HG03575 (cell line): ENCODE results near the gene MYCT1.

Source experiments
- ATAC-seq: cut with Tn5 transposase; IDR thresholded peaks from one replicate; pipeline ENCODE4 v1.9.1; 2021; ENCODE audit not compliant: unreplicated experiment, insufficient number of reproducible peaks, low FRiP score; ENCODE audit errors: extremely low read depth

The MYCT1 gene

GRCh38 chr6:152705327-152705726 lies 7.6 kb downstream of the MYCT1 start:
- ATAC-seq = no peak

DNA sequence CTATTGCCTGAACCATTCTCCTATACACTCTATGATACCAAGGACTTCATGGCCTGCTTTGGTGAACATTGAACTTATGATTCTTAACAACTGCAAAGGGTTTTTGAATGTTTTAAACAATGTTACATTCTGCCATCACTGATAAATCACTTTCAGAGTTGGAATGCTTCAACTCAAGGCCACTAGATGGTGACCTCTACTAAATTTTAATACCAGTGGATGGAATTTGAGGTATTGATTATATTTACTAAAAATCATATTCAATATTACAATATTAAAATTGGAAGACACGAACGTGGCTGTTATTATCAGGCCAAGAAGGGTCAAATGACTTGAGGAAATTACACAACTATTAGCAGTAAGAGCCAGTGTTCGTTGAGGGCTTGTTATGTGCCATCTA lies 18.6 kb downstream of the MYCT1 start:
- no peak for ATAC-seq

DNA sequence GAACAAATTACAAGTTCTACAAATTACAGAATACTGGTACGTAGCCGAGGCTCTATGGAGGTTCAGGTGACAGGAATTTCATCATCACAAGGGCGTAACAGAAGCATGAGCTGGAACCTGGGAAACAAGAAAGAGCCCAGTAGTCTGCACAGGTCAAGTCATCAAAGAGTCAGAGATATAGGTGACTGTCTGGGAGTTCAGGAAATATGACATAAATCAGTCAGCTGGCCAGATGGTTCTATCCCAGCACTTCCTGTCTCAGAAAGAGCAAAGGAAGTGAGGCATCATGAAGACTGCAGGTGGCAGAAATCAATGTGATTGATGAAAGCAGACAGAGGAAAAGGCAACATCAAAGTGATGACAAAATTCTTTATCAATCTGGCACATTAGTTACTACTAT lies 23.3 kb downstream of the MYCT1 start:
- no peak for ATAC-seq

- ATAC-seq = no peak
These were observed 24.3 kb downstream of the MYCT1 start for GRCh38 chr6:152721956-152722355.

DNA sequence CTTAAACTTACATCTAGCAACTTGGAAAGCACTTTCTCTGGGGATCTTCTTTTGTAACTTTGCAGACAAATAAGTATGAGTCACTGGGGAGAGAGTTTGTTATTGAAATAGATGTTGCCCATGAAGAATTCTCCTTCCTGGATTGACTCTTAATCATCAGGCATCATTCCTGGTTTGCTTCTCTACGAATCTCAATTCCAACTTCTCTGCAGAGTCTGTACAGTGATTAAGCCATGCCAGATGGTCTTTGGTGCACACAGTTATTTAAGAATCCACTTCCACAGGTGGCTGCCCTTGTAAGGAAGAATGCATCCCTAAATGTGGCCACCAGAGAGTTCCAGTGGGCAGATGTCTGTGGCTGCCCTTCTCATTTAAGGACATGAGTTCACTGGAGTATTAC lies 25.7 kb downstream of the MYCT1 start:
- no peak for ATAC-seq

- ATAC-seq = no peak
These were observed 28.6 kb downstream of the MYCT1 start for GRCh38 chr6:152726313-152726712.

- ATAC-seq = no peak
These were observed 29.8 kb downstream of the MYCT1 start for GRCh38 chr6:152727507-152727906.

- ATAC-seq = no peak
These were observed 36.9 kb downstream of the MYCT1 start for GRCh38 chr6:152734630-152735029.

DNA sequence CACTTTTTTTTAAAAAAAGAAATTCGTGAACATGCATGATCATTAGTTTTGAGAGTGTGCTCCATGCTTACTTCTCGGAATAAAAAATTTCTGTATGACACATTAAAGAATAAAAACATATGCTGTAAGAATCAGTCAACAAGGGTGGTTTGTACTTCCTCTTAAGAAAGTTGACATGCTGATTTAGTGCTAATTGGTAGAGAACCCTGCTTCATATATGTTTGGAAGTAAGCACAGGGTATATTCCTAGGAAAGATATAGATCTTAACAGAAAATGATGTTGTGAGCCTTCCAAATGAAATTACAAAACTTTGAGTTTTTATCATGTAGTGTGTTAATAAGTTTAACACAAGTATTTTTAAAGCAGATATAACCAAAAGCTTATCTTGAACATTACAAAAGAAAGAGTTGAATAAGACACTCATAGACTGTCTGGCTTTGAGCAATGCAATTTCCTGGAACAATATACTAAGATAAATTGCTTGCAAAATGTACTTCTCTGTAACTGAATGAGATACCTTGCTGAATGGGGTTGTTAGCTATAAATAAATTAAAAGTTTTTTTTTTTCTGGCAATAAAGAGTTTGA lies 39.1 kb downstream of the MYCT1 start:
- ATAC-seq = no peak

- no peak for ATAC-seq
These were observed 47.9 kb downstream of the MYCT1 start for GRCh38 chr6:152745509-152746171.

DNA sequence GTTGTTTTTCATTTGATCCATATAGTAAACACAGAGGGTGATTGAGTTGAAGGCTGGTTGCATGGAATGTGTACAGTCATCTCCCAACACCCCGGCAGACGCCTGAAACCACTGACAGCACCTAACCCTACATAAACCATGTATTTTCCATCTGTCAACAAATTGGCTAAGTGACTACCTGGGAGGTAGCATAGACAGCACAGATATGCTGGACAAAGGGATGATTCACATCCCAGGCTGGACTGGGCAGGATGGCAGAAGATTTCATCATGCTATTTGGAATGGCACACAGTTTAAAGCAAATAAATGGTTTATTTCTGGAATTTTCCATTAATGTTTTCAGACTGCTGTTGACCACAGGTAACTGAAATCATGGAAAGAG lies 48.5 kb downstream of the MYCT1 start:
- no peak for ATAC-seq

DNA sequence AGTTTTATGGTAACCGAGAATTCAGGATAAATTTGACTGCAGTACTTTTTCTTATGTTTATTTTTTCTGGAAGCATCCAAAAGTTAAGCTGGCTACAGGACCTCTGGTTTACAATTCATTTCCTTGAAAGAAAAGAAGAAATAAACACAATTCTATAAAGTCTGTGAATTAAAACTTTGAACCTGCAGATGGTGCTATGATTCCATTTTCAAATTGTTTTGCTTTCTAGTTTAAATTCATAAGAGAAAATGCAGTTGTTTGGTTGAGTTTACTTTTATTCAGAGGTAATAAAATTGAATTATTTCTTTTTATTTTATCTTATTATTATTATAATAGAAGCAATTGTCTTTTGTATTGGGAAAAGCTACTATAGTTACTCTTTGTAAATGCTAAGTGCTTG lies 51.1 kb downstream of the MYCT1 start:
- ATAC-seq = no peak

GRCh38 chr6:152749336-152749735 lies 51.6 kb downstream of the MYCT1 start:
- no peak for ATAC-seq

DNA sequence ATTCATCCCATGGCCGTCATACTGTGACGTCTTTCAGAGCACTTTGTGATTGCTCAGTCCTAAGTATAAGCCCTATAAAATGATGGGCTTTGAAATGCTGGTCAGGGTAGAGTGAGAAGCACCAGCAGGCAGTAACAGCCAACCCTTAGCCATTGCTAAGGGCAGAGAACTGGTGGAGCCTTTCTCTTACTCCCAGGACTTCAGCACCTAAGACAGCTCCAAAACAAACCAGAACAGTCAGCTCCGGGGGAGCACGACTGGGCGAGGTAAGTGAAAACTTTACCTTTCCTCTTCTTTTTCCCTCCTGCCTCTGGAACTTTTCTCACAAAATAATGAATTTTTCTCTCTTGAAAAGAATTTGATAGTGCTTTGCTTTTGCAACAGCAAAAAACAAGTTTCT lies 53.0 kb downstream of the MYCT1 start, which contains the start of gene VIP:
Gene VIP (plus strand): TSS at position 104 of the 400 bp plus-strand sequence. CDS start 1,381 bp downstream, outside the sequence.
- no peak for ATAC-seq

DNA sequence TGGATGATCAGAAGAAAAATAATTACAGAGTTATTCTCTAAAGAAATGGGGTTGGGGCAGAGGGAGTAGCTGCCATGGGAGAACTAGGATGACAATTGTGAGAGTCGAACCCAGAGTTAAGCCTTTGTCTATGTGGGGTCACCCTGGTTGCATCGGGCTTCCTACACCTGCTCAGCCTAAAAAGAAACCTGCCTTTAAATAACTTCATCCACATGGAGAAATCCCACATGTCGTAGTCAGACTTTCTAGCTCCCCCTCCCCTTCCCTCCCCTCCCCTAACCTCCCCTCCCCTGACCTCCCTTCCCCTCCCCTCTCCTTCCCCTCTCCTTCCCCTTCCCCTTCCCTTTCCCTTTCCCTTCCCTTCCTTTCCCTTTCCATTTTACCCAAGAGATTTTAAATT lies 67.6 kb downstream of the MYCT1 start:
- ATAC-seq = no peak

GRCh38 chr6:152769159-152769558 lies 71.5 kb downstream of the MYCT1 start:
- no peak for ATAC-seq

- no peak for ATAC-seq
These were observed 72.3 kb downstream of the MYCT1 start for GRCh38 chr6:152769993-152770392.

DNA sequence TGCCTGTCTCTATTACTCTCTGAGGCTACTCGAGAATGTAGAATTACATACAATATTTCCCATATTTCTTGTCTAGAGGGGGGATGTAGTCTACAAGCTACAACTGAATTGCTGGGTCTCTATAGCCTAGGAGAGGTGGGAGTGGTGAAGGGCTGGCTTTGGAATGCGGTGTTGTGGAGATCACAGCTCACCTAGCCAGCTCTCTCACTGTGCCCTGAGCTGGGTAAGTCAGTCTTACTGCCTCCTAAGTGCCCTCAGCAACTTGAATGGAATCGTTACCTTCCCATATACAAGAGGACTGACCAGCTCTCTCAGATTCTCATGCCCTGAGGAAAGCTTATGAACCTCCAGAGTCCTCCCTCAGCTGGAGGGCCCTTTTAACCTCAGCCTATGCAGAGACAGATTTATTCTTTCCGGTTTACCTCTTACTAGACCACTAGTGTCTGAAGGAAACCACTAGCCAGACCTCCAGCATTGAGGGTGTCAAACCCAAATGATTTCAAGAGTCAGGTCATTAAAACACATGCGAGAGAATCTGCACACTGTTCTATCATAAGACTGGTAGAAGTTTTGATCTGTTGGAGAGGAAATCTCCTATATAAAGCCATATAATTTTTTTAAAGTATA lies 73.5 kb downstream of the MYCT1 start:
- no peak for ATAC-seq
